Transverse colon (tissue), 4 donors: ENCODE measurements around the gene C2CD4A.

Experiments
- CTCF ChIP-seq, 5 experiments: fragments of 200-600 bp in 3 of 5; fragments of 450-650 bp in 2 of 5; sonication (generic) in 3 of 5; IDR thresholded peaks; 1 replicate in 2 of 5; 2 replicates in 3 of 5; pipeline ENCODE4 v1.5.1; 2016 to 2017; ENCODE audit warnings: antibody characterized with exemption in 5 of 5, inconsistent platforms in 3 of 5, mild to moderate bottlenecking in 2 of 5, moderate library complexity in 1 of 5
- EP300 ChIP-seq: sonication (generic); formaldehyde crosslinking; IDR thresholded peaks from one replicate; pipeline ENCODE4 v1.6.1; 2017; ENCODE audit warnings: antibody characterized with exemption, low read depth
- POLR2A ChIP-seq: fragments of 450-650 bp; IDR thresholded peaks from one replicate; pipeline ENCODE4 v1.6.1; 2016; ENCODE audit warnings: antibody characterized with exemption, mild to moderate bottlenecking, moderate library complexity
- POLR2AphosphoS5 ChIP-seq, 3 donors: sonication (generic); formaldehyde crosslinking; IDR thresholded peaks; one replicate each; pipeline ENCODE4 v1.6.1; 2016; ENCODE audit warnings: antibody characterized with exemption in 3 of 3

- TF ChIP-seq CTCF (IDR thresholded peaks at IDR 0.05) (no peak), EP300 (no peak), POLR2AphosphoS5 (IDR thresholded peaks at IDR 0.05) (no peak), POLR2A (no peak)
Observed at GRCh38 chr15:62093809-62094208, 27.0 kb downstream of the C2CD4A start.
